Fibroblast of pulmonary artery (primary cell): ENCODE data around the gene EFEMP2.

Experiments
- DNase-seq: peaks from one replicate; pipeline ENCODE4 v3.0.0-alpha.2; 2010; ENCODE audit warnings: low read depth
- H3K4me3 ChIP-seq: replicated peaks from 2 replicates; pipeline ENCODE4 v1.5.1; 2011; ENCODE audit warnings: low read depth, mild to moderate bottlenecking, control low read depth, low read length, moderate library complexity
- TF ChIP-seq, protein P1 (sequence below): IDR thresholded peaks from 2 replicates; pipeline ENCODE4 v1.5.1; 2011; ENCODE audit warnings: mild to moderate bottlenecking, control low read depth, low read length, inconsistent platforms; ENCODE audit errors: missing control alignments

The EFEMP2 gene

DNA sequence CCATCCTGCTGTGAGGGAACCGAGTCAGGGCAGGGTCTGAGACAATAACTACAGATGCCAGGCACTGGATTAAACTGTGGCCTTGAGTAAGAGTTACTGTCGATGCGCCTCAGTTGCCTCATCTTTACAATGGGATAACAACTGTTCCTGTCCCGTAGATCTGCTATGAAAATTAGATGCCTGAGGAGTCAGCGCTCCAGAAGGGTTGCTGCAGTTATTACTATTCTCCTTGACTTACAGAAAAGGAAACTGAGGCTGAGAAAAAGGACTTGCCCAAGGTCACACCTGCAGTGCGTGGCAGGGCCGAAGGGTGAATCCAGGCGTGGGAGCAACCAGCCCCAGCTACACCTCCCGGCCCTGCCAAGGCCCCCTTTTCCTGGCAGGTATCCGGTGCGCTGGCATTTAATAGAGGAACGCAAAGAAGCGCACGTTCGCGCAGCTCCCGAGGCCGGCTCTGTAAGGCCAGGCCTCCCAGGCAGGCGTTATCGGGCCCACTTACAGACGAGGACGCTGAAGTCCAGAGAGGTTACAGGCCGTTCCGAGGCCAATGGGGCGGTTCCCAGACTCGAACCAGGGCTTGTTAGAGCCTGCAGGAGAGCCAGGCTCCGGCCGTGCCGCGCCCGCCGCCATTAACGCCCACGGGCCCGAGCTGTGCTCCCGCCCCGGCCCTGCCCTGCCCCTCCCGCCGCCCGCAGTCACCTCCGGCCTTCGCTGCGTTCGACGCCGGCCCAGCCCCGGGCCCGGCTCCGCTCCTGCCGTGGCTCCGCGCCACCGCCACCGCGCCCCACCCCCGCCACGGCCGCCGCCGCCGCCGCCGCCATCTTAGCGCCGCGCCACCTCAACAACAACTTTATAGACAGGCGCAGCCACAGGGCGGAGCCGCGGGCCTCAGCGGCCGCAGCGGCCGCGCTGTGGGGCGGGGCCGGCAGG is 45.9 kb upstream of the EFEMP2 start, which contains the start of gene C11orf68:
TSS of gene C11orf68 (minus strand) at position 852 of the 930 bp plus-strand sequence. CDS start at position 821, 31 bp downstream.
- peak within 1 kb of the TSS; percentile 95 for H3K4me3 ChIP-seq
- DNase-seq = peak; percentile 36
- TF ChIP-seq, protein P1, sequence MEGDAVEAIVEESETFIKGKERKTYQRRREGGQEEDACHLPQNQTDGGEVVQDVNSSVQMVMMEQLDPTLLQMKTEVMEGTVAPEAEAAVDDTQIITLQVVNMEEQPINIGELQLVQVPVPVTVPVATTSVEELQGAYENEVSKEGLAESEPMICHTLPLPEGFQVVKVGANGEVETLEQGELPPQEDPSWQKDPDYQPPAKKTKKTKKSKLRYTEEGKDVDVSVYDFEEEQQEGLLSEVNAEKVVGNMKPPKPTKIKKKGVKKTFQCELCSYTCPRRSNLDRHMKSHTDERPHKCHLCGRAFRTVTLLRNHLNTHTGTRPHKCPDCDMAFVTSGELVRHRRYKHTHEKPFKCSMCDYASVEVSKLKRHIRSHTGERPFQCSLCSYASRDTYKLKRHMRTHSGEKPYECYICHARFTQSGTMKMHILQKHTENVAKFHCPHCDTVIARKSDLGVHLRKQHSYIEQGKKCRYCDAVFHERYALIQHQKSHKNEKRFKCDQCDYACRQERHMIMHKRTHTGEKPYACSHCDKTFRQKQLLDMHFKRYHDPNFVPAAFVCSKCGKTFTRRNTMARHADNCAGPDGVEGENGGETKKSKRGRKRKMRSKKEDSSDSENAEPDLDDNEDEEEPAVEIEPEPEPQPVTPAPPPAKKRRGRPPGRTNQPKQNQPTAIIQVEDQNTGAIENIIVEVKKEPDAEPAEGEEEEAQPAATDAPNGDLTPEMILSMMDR = no peak

DNA sequence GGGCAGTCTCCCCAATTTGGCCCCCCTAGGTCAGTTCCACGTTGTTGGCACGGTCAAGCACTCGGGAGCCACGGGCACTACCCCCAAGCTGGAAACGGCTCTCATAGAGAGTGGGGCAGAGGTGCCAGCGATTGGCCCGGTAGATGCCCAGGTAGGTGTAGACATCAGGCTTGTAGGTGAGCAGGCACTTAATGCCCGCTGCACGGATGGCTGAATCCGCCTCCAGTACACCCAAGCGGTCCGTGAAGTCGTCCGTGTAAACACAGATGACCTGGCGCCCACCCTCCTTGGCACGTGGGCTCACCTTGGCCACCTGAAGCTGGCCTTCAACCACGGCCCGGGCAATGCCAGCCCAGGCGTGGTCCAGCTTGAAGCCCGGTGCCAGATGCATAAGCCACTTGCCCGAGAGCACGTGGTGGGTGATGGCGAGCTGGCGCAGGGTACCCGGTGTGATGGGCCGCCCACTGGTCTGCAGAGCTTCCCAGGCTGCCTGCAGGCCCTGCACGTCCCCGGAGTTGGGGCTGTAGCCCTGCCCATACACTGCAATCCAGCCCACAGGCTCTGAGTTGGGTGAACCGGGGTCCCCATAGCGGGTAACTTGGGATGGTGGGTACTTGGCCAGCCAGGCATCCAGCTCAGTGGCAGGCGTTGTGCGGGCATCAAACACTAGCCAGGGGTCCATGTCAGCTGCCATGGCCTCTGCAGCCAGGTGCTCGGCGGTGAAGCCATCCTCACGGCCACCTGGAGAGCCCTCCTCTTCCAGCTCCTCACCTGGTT is 45.0 kb upstream of the EFEMP2 start:
- TF ChIP-seq, protein P1 = no peak
- DNase-seq = no peak
- peak overlapping the region; percentile 95 for H3K4me3 ChIP-seq

DNA sequence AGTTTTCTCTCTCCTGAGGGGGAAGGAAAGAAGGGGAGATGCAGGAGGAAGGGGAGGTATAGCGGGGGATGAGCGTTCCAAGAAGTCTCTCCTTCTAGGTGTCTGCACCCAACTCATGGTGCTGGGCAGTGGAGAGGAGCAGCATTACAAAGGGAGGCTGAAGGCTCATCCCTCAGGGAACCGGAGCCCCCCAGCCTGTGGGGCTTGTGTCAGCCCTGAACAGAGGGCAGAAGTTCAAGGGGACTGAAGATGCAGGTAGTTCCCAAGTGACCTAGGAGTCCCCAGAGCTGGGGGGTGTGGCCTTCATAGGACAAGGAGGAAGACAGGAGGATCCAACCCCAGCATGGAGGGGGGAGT is 44.5 kb upstream of the EFEMP2 start:
- TF ChIP-seq, protein P1 = no peak
- no peak for DNase-seq
- H3K4me3 ChIP-seq = peak overlapping the region; percentile 95

DNA sequence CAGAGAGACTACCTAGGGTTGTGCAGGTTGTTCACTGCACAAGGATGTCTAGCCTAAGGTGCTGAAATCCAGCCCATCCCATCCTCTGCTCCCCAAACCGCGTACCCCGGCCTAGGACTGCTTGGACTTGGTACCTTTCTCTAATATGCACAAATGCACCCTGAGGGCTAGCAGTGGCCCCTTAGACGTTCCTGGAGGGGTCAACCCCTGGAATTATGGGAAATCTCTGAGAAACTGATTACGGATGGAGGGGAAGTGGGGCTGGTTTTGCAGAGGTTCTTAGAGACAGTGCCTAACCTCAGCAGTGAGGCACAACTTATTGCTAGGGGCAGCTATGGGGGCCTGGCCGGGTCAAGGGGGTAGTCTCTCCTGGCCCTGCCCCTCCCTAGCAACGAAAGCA is 43.8 kb upstream of the EFEMP2 start:
- no peak overlapping the region for H3K4me3 ChIP-seq
- TF ChIP-seq, protein P1 = no peak
- DNase-seq = no peak

DNA sequence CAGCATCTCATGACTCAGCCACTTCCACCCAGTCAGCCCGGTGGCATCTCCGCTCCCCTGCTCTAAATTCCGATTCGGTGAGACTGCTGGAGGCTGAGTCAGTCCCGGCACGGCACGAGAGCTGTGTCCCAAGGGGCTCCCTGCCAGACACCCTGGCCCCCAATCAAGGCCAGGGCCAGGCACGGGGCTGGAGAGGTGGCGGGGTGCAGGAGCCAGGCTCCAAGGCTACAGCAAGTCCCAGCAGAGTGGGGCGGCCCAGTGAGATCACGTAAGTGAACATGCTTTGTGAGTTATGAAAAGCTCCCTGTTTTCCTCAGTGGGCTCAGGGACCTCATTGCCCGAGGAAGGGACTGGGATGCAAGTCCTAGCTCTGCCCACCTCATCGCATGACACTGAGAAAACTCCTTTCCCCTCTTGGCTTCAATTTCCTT is 43.2 kb upstream of the EFEMP2 start:
- peak overlapping the region; percentile 27 for H3K4me3 ChIP-seq
- DNase-seq = peak; percentile 96
- TF ChIP-seq, protein P1 = no peak

DNA sequence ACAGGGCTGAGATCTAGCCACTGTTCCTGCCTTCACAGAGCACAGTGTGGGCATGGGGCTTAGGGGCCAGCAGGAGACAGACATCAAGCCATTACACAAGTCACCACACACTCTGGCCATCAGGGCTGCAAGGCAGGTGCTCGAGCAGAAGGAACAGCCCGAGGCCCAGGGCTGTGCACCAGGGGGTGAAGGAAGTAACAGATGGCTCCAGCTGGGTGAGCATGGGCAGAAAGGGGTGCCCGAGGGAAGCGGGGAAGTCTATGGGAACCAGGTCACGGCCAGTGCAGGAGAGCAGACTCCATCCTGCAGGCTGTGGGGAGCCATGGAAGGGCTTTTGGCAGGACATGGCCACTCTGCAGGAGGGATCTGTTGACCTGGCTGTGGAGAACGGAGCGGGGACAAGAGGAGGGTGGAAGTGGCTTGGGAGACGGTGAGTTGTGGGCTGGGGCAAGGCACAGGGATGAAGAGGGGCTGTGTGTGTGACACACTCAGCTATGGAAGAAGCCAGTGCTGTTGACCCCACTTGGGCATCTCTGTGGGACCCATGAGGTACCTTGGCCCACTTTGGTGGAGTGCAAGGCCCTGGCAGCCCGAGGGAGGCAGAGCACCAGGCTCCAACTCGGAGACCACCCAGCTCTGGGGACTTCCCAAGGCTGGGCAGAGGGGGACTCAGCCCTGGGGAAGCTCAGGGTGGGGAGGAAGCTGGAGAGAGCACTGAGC is 42.7 kb upstream of the EFEMP2 start:
- no peak overlapping the region for H3K4me3 ChIP-seq

More for the DNA sequence above, 42.7 kb upstream of the EFEMP2 start:
- TF ChIP-seq, protein P1 = no peak
- no peak for DNase-seq
